ENCODE measurements around the gene AQR. TPM values are rescaled to one million over a fixed set of nuclear protein-coding genes. Genes with fewer than 3 reads are reported as not detected.

AQR gene
- total RNA-seq, 1 experiment from 2014 or later: 41.4 TPM

- no peak for TF ChIP-seq REST (IDR thresholded peaks at IDR 0.05; ENCODE audit: insufficient read depth in 1 of 2, low read depth in 2 of 2, low read length in 1 of 2)
- TF ChIP-seq CTCF (IDR thresholded peaks at IDR 0.05): no peak
- TF ChIP-seq POLR2AphosphoS5 (IDR thresholded peaks at IDR 0.05; ENCODE audit: low read depth, low read length): no peak
- no peak for TF ChIP-seq SIN3A (IDR thresholded peaks at IDR 0.05; ENCODE audit: borderline replicate concordance, insufficient read depth, low read depth, low read length)
- TF ChIP-seq TCF7L2 (IDR thresholded peaks at IDR 0.05; ENCODE audit: low read depth, low read length): no peak
- Histone ChIP-seq H3K27me3 (ENCODE audit: control insufficient read depth, insufficient read depth, low read length) (no peaks in the 10 kb centered on the region), H3K36me3 (ENCODE audit: control insufficient read depth, insufficient read depth, low read length) (no peaks in the 10 kb centered on the region), H3K9me3 (ENCODE audit: control insufficient read depth, insufficient read depth, low read depth, low read length) (no peaks in the 10 kb centered on the region), H3K27ac (ENCODE audit: low read length) (no peak overlapping the region), H3K4me3 (ENCODE audit: low read depth in 2 of 2, low read length in 2 of 2) (no peak overlapping the region), H3K4me1 (ENCODE audit: control insufficient read depth, insufficient read depth, low read length) (no peaks in the 10 kb centered on the region)
- DNase-seq (ENCODE audit: low read depth, low spot score) (no peak), ATAC-seq (no peak)
- ChIA-PET CTCF (no interaction called here), POLR2A (no interaction called here)
- BruUV-seq (replicated peaks): no TSS peak
- in situ Hi-C loops (cut with HindIII; ENCODE audit: low pct_unique_long_range_greater_than_20kb, low sequenced_read_pairs) (no loop called here), intact Hi-C loops (cut with micrococcal nuclease; ENCODE audit: unreplicated experiment) (no loop called here)
Observed at GRCh38 chr15:34838282-34838681, 131.3 kb downstream of the AQR start.

GRCh38 chr15:34837246-34838016 lies 132.1 kb downstream of the AQR start:
- ChIA-PET CTCF (no interaction called here), POLR2A (no interaction called here)
- intact Hi-C loops (cut with micrococcal nuclease; ENCODE audit: unreplicated experiment): no loop called here
- TF ChIP-seq TCF7L2 (IDR thresholded peaks at IDR 0.05; ENCODE audit: low read depth, low read length) (no peak), REST (IDR thresholded peaks at IDR 0.05; ENCODE audit: insufficient read depth in 1 of 2, low read depth in 2 of 2, low read length in 1 of 2) (no peak), POLR2AphosphoS5 (IDR thresholded peaks at IDR 0.05; ENCODE audit: low read depth, low read length) (no peak), CTCF (IDR thresholded peaks at IDR 0.05) (no peak), SIN3A (IDR thresholded peaks at IDR 0.05; ENCODE audit: borderline replicate concordance, insufficient read depth, low read depth, low read length) (no peak)
- BruUV-seq (replicated peaks): no TSS peak
- no peak overlapping the region for H3K4me3 ChIP-seq (ENCODE audit: low read depth in 2 of 2, low read length in 2 of 2)
- in situ Hi-C loops (cut with HindIII; ENCODE audit: low pct_unique_long_range_greater_than_20kb, low sequenced_read_pairs): no loop called here
- H3K36me3 ChIP-seq (ENCODE audit: control insufficient read depth, insufficient read depth, low read length): no peaks in the 10 kb centered on the region
- no peaks in the 10 kb centered on the region for H3K9me3 ChIP-seq (ENCODE audit: control insufficient read depth, insufficient read depth, low read depth, low read length)
- H3K27me3 ChIP-seq (ENCODE audit: control insufficient read depth, insufficient read depth, low read length): no peaks in the 10 kb centered on the region
- H3K4me1 ChIP-seq (ENCODE audit: control insufficient read depth, insufficient read depth, low read length): no peaks in the 10 kb centered on the region
- ATAC-seq: peak; percentile 84
- DNase-seq (ENCODE audit: low read depth, low spot score): no peak
- H3K27ac ChIP-seq (ENCODE audit: low read length): no peak overlapping the region
